SIG-M5 treated with dmso at 0.1 percent for 504 hours (cell line): ENCODE measurements around the gene CCDC40.

ENCODE experiments used
- DNase-seq: peaks from one replicate; lab custom pipeline; 2025; ENCODE audit not compliant: unreplicated experiment; lab: John Stamatoyannopoulos, UW

Gene CCDC40

DNA sequence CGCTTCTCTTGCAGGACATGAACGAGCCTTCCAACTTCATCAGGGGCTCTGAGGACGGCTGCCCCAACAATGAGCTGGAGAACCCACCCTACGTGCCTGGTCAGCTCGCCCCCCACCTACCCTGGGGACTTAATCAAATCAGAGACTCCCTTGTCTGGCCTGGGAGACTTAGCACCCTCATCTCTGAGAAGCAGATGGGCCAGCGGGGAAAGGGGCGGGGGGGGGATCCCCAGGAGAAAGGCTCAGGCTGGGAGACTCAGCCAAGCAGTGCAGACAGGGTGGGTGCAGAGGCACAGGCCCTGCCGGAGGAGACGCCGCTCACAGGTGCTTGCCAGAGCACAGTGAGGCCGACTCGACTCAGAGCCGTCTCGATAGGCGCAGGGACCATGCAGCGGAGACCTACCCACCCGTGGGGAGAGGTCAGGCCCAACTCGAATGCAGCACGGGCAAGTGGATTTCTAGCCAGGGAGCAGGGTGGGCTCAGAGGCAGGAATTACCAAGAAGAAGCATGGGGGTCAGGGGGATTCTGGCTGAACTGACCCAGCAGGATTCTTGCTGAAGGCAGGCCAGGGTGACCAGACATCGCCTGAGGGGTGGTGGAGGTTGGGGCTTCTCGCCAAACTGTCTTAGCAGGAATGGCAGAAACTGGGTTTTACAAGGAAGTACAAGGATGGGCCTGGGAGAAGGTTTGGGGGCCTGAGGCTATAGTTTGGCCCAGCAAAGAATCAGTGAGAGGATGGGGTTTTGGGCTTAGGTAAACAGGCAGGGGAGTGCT, 74.7 kb downstream of the CCDC40 start:
- DNase-seq = no peak

GRCh38 chr17:80111702-80112470, 75.4 kb downstream of the CCDC40 start:
- DNase-seq = no peak

- no peak for DNase-seq
Observed at GRCh38 chr17:80112471-80113032, 76.1 kb downstream of the CCDC40 start.

DNA sequence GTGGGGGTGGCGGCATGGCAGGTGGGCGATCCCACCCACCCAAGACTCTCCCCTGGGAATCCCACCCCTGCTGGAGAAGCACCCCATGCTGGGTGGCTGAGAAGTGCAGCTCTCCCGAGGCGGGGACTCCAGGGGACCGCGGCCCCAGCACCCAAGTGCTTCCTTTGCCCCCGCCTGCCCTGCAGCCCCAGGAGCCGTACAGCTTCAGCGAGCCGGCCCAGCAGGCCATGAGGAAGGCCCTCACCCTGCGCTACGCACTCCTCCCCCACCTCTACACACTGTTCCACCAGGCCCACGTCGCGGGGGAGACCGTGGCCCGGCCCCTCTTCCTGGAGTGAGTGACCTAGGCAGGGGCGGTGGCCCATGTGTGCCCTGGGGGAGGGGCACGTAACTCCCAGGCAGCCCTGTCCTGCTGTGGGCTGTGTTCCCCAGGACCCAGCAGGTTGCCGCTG, 76.6 kb downstream of the CCDC40 start:
- no peak for DNase-seq

DNA sequence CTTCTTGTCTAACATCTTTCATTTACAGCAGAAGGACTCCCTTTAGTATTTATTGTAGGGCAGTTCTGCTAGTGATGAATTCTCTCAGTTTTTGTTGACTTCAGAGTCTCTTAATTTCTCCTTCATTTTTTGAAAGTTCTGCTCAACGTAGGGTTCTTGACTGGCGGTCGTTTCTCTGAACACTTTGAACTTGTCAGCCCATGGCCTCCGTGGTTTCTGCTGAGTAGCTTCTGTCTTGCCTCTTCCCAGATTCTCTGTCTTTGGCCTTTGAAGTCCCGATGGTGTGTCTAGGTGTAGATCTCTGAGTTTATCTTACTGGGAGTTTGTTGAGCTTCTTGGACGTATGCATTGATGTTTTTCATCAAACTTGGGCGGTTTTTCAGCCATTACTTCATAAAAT, 78.3 kb downstream of the CCDC40 start:
- no peak for DNase-seq

- no peak for DNase-seq
Observed at GRCh38 chr17:80115159-80115558, 78.7 kb downstream of the CCDC40 start.

- no peak for DNase-seq
Observed at GRCh38 chr17:80116276-80116920, 80.0 kb downstream of the CCDC40 start.

- no peak for DNase-seq
Observed at GRCh38 chr17:80116921-80117380, 80.5 kb downstream of the CCDC40 start.

GRCh38 chr17:80117491-80118401, 81.3 kb downstream of the CCDC40 start:
- DNase-seq = no peak

GRCh38 chr17:80118601-80119270, 82.3 kb downstream of the CCDC40 start:
- DNase-seq = no peak

- DNase-seq = no peak
Observed at GRCh38 chr17:80119271-80119791, 82.9 kb downstream of the CCDC40 start.

DNA sequence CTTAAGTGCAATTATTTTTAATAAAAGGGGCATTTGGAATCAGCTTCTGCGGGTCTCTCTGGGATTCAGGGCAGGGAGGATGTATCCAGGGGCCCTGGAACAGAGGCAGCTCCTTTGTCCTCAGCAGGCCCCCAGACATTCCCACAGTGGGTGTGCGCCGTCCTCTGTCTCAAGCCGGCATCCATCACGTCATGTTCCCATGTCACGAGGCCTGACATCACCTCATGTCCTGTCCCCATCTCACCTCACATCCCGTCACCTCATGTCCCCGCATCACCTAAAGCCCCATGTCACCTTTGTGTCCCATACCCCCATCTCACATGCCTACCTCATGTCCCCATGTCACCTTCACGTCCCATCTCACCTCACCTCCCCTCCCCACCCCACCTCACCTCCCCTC, 83.4 kb downstream of the CCDC40 start:
- DNase-seq = no peak

- DNase-seq = no peak
Observed at GRCh38 chr17:80122026-80122575, 85.7 kb downstream of the CCDC40 start.

DNA sequence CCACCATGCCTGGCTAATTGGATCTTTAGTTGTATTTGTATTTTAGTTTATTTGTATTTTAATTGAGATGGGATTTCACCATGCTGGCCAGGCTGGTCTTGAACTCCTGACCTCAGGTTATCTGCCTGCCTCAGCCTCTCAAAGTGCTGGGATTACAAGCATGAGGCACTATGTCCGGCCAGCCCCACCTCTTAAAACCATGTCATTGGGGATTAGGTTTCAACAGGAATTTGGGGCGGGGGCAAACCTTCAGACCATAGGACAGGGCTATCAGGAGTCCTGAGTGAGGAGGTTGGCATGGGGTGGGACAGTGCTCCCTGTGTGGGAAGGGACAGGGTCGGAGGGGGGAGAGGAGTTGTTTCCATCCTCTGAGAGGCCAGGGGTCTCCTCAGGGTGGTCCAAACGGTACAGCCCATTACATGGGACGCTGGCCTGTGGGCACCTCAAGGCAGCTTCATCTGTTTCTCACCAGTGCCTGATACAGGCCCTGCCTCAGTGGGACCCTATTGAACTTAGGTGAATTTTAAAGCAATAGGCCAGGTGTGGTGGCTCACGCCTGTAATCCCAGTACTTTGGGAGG, 86.6 kb downstream of the CCDC40 start:
- DNase-seq = no peak

- DNase-seq = no peak
Observed at GRCh38 chr17:80123791-80124190, 87.3 kb downstream of the CCDC40 start.

- peak; percentile 37 for DNase-seq
Observed at GRCh38 chr17:80124351-80124981, 88.0 kb downstream of the CCDC40 start.

DNA sequence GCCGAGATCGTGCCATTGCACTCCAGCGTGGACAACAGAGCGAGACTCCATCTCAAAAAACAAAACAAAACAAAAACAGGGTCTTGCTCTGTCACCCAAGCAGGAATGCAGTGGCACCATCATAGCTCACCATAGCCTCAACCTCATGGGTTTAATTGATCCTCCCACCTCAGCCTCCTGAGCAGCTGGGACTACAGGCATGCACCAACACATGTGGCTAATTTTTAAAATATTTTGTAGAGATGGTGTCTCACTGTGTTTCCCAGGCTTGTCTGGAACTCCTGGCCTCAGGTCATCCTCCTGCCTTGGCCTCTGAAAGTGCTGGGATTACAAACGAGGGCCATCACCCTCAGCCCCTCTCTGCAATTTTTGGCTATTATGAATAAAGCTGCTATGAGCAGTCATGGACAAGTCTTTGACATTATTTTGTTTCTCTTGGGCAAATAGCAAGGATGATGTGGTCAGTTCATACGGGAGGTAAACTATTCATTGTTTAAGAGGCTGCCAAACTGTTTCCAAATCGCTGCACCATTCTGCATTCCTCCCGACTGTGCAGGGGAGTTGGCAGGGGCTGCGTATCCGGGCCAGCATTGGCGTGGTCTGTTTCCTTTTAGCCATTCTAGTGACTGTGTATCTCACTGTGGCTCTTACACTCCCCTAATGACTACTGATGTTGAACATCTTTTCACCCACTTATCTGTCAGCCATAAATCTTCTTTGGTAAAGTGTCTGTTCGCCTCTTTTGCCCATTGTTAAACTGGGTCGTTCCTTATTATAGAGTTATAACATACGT, 89.4 kb downstream of the CCDC40 start:
- DNase-seq = no peak

DNA sequence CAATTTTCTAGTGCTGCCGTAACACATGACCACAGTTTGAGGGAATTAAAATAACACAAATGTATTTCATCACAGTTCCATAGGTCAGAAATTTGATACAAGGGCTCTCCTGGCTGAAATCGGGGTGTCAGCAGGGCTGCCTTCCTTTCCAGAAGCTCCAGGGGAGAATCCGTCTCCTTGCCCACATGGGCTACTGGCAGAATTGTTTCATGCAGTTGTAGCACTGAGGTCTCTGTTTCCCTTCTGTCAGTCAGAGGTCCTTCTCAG, 89.9 kb downstream of the CCDC40 start:
- no peak for DNase-seq
